Activated T-cell treated with anti-CD3 and anti-CD28 coated beads for 4 hours (primary cell): ENCODE measurements around the gene HGS.

Source experiments
- DNase-seq: peaks from one replicate; pipeline ENCODE4 v3.0.0-alpha.2; 2020

HGS gene

DNA sequence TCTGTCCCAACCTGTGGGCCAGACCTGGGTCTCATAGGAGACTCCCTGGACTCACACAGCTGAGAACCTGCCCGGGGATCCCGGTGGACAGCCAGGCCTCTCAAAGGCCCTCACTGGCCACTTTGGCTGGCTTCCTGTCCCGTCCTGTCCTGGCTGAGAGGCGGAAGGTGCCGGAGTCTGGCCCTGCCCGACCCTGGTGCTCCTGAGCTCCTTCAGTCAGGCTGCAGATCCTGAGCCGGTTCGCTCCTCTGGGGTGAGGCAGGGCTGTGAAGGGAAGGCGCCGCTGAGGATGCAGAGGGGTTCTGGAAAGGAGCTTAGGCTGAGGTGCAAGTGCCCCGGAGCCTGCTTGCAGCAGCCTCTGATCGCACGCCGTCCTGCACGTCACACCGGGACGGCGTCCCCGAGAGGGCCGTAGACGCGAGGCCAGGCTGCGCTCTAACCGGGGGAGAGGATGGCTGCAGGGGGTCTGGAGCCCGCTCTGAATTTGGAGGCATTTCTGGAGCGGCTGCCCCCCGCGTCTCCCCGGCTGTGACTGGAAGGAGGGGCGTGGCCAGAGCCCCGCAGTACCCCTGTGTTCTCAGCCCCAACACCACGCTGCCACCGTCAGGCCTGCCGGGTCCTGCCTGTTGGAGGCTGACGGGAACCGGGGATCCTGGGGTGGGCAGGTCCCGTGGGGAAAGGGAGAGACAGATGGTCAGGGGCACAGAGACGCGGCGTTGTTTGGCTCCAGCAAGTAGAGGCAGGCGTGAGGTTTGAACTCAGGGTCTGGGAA, 4.1 kb downstream of the HGS start:
- no peak for DNase-seq

DNA sequence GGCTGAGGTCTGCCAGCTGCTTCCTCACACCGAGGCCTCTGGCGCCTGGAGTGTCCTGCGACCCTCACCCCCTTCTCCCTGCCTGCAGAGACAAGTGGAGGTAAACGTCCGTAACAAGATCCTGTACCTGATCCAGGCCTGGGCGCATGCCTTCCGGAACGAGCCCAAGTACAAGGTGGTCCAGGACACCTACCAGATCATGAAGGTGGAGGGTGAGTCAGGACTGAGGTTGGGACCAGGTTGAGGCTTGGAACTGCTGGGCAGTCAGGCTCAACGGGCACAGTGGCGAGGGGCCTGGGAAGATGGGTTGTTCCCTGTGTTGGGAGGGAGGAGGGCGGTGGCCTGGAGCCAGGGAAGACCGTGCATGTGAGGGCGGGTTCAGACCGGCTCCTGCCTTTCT, 4.8 kb downstream of the HGS start:
- DNase-seq, result no peak

DNA sequence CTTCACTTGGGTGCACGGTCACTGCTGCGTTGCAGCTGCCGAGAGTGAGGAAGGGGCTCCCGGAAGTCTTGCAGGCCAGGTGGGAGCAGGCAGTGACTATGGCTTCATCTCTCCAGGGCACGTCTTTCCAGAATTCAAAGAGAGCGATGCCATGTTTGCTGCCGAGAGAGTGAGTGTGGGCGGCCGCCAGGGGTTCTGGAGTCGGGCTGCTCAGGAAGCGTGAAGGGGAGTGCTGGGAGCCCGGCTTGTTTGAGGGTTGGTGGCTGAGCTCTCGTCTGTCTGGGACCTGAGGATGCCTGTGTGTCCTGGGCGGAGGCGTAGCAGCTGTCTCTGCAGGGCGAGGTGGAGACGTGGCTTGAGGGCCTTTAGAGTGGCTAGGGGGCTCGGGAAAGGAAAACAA, 6.3 kb downstream of the HGS start:
- no peak for DNase-seq

DNA sequence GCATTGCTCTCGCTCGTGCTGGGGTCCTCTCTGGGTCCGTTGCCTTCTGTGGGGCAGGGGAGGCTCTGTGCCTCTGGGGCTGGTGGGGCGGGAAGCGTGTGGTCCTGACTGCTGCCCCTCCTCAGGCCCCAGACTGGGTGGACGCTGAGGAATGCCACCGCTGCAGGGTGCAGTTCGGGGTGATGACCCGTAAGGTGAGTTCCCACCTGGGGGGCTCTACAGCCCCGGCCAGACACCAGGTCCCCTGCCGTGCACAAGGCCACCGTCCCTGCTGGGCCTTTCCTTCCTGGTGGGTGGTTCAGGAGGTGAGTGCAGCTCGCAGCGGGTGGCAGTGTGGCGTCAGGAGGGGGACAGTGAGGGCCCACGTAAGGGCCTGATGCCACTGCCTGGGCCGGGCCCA, 6.7 kb downstream of the HGS start:
- DNase-seq, result no peak

GRCh38 chr17:81691196-81691595, 7.4 kb downstream of the HGS start:
- DNase-seq, result no peak

- DNase-seq, result no peak
Measured at GRCh38 chr17:81691608-81692007, 7.8 kb downstream of the HGS start.

DNA sequence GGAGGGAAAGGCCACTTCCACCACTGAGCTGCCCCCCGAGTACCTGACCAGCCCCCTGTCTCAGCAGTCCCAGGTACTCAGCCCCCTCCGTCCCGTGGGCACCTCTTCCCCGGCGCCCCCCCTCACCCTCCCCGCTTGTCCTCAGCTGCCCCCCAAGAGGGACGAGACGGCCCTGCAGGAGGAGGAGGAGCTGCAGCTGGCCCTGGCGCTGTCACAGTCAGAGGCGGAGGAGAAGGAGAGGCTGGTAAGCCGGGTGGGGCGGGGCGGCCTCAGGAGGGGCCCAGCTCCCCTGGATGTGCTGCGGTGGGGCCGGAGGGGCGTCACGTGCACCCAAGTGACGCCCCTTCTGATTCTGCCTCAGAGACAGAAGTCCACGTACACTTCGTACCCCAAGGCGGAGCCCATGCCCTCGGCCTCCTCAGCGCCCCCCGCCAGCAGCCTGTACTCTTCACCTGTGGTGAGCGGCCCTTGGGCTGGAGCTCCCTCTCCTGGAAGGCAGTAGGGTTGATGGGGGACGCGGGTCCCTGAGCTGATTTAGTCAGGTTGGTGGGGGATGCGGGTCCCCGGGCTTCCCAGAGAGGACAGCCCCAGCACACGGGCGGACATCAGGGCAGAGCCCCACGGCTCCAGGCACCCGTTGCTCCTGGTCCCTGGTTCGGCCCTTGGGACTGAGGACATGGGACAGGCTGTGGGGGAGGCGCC, 9.8 kb downstream of the HGS start:
- DNase-seq, result no peak

- no peak for DNase-seq
Measured at GRCh38 chr17:81694810-81695209, 11.0 kb downstream of the HGS start.

DNA sequence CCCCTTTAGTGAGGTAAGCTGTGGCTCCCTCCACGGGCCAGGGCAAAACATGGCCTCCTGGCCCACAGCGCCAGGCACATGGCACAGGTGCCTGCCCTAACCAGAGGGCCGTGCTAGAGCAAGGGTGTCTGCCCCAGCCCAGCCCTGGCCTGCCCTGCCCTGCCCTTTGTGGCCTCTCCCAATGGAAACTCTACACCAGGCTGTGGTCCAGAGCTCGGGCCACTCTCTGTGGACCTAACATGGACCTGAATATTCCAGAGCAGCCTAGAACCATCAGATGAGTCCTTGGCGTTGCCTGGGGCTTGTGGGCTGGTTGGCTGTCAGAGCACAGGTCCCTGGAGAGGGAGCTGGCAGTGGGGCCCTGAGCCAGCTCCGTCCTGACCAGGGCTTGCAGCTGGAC, 11.4 kb downstream of the HGS start:
- no peak for DNase-seq

DNA sequence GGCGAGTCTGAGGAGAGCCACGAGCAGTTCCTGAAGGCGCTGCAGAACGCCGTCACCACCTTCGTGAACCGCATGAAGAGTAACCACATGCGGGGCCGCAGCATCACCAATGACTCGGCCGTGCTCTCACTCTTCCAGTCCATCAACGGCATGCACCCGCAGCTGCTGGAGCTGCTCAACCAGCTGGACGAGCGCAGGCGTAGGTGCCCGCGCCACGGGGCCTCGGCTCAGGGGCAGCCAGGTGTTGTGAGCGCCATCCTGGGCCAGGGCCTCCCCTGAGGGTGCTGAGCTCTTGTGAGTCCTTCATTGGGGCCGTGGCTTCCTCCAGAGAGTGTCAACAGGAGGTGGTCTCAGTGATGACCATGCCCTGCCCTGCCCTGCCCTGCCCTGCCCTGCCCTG, 12.0 kb downstream of the HGS start:
- no peak for DNase-seq

- no peak for DNase-seq
Measured at GRCh38 chr17:81696218-81696941, 12.6 kb downstream of the HGS start.

GRCh38 chr17:81697261-81698044, 13.6 kb downstream of the HGS start:
- DNase-seq, result no peak

DNA sequence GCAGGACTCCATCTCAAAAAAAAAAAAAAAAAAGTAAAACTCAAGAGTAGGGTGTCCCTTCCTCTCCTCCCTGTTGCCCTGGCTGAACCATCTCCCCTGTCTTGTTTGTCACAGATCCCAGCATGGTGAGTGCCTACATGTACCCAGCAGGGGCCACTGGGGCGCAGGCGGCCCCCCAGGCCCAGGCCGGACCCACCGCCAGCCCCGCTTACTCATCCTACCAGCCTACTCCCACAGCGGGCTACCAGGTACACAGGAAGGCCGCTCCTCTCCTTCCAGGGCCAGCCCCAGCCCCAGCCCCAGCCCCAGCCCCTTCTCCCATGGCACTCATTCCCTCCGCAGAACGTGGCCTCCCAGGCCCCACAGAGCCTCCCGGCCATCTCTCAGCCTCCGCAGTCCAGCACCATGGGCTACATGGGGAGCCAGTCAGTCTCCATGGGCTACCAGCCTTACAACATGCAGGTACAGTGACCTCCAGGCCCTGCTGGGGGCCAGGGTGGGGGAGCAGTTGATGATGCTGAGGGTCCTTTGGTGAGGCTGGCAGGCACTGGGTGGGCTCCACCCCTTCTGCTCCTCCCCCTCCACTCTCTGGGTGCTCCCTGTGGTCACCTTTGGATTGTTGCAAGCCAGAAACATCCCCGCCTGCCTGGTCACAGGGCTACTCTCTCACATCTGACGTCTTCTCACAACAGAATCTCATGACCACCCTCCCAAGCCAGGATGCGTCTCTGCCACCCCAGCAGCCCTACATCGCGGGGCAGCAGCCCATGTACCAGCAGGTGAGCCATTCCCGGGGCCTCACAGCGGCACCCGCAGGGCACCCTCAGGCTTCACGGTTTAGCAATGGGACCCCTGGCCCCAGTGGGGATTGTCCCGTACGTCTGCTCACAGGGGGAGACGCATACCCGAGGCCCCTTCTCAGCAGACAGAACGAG, 16.8 kb downstream of the HGS start:
- no peak for DNase-seq

GRCh38 chr17:81701288-81702071, 17.7 kb downstream of the HGS start:
- DNase-seq, result no peak

GRCh38 chr17:81702934-81703746, 19.3 kb downstream of the HGS start, which contains the start of gene MRPL12:
Gene MRPL12 (plus strand): TSS chr17:81703367. CDS start chr17:81703502, 135 bp downstream.
- DNase-seq, result peak; percentile 81

DNA sequence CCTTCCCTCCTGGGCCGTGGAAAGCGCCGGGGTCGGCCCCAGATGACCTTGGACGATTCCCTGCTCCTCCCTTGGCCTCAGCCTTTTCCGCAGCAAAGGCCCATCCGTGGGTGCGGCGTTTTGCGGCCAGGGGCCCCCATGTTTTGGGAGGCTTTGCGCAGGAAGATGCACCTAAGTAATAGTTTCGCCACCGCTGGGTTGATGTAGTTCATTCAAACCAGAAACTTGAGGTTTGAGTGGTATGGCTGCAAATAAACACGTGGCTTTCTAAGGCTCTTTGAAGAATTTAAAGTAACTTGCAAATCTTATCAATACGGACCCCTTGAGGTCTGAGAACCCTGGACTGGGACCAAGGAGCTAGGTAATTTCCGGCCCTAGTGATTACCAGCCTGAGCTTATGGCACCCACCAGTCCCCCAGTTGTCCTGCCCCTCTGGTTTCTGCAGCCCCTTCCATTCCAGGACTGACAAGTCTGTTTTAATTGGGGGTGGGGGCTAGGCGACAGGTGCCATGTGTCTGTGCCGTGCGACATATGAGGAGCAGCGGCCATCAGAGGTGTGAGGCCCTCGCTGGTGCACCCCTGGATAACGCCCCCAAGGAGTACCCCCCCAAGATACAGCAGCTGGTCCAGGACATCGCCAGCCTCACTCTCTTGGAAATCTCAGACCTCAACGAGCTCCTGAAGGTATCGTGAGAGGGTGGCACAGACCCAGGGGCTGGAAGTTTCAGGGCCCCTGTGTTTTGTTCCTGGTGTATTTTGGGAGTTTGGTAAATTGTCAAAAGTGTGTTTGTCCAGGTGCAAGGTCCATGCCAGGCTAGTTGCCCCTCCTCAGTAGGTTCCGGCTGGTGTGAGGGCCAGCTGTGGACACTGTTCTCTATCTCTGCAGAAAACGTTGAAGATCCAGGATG, 20.2 kb downstream of the HGS start:
- DNase-seq, result no peak

DNA sequence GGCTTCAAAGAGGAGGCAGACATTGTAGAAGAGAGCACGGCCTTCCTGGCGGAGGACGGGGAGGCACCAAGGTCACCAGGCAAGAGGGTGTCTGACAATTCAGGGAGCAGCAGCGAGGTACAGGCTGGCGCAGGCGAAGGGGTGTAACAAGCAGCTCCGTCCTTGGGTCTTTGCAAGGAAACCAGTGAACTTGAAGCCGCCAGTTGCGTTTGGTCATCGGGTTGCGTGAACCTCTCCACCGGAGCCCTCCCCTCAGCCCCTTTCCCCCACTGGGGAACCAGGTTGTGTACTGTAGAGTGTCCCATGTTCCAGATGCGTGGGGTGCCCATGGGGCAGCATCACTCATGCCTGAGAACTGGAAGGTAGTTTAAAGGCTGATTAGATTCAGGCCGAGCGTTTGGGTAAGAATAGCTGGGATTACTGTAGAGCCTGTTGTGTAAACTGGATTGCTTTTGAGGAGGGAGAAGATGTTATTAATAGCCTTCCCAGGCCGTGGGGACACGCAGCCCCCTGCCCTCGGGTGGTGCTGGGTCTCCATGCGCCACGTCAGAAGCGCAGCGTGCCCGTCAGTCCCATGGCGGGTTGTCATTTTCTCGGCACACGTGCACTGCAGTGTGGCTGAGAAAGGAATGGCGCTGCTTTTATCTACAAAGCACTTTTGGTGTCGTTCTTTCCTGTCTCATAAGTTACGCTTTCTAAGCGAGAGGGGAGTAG, 21.9 kb downstream of the HGS start:
- DNase-seq, result no peak

- no peak for DNase-seq
Measured at GRCh38 chr17:81706232-81706611, 22.4 kb downstream of the HGS start.
